ENCODE data around the gene RASGEF1B.

The RASGEF1B gene

GRCh38 chr4:81512757-81513501, 41.2 kb upstream of the RASGEF1B start:
- no peaks in the 10 kb centered on the region for H3K27me3 ChIP-seq (replicated peaks)
- no peak overlapping the region for H3K27ac ChIP-seq
- TF ChIP-seq CTCF (IDR thresholded peaks at IDR 0.05; ENCODE audit: low read depth, low read length, missing control alignments), result no peak
- in situ Hi-C loops (cut with HindIII; ENCODE audit: low pct_ligation_motif_present, low sequenced_read_pairs), result no loop called here
- H3K36me3 ChIP-seq (replicated peaks), result no peaks in the 10 kb centered on the region
- H3K4me3 ChIP-seq (ENCODE audit: low read depth, low read length), result no peak overlapping the region
- DNase-seq, result no peak

GRCh38 chr4:81512001-81512756, 40.5 kb upstream of the RASGEF1B start:
- Histone ChIP-seq H3K27me3 (replicated peaks) (no peaks in the 10 kb centered on the region), H3K27ac (no peak overlapping the region), H3K36me3 (replicated peaks) (no peaks in the 10 kb centered on the region), H3K4me3 (ENCODE audit: low read depth, low read length) (no peak overlapping the region)
- in situ Hi-C loops (cut with HindIII; ENCODE audit: low pct_ligation_motif_present, low sequenced_read_pairs), result no loop called here
- no peak for TF ChIP-seq CTCF (IDR thresholded peaks at IDR 0.05; ENCODE audit: low read depth, low read length, missing control alignments)
- DNase-seq, result no peak

- in situ Hi-C loops (cut with HindIII; ENCODE audit: low pct_ligation_motif_present, low sequenced_read_pairs), result no loop called here
- TF ChIP-seq CTCF (IDR thresholded peaks at IDR 0.05; ENCODE audit: low read depth, low read length, missing control alignments), result no peak
- Histone ChIP-seq H3K36me3 (replicated peaks) (no peaks in the 10 kb centered on the region), H3K4me3 (ENCODE audit: low read depth, low read length) (no peak overlapping the region), H3K27me3 (replicated peaks) (no peaks in the 10 kb centered on the region), H3K27ac (no peak overlapping the region)
- no peak for DNase-seq
Observed at GRCh38 chr4:81510643-81511178, 39.0 kb upstream of the RASGEF1B start.

- TF ChIP-seq CTCF (IDR thresholded peaks at IDR 0.05; ENCODE audit: low read depth, low read length, missing control alignments), result no peak
- Histone ChIP-seq H3K27ac (no peak overlapping the region), H3K4me3 (ENCODE audit: low read depth, low read length) (no peak overlapping the region), H3K27me3 (replicated peaks) (no peaks in the 10 kb centered on the region), H3K36me3 (replicated peaks) (no peaks in the 10 kb centered on the region)
- no peak for DNase-seq
- in situ Hi-C loops (cut with HindIII; ENCODE audit: low pct_ligation_motif_present, low sequenced_read_pairs), result no loop called here
Observed at GRCh38 chr4:81509822-81510221, 38.1 kb upstream of the RASGEF1B start.

- Histone ChIP-seq H3K4me3 (ENCODE audit: low read depth, low read length) (no peak overlapping the region), H3K27ac (no peak overlapping the region), H3K36me3 (replicated peaks) (no peaks in the 10 kb centered on the region), H3K27me3 (replicated peaks) (no peaks in the 10 kb centered on the region)
- in situ Hi-C loops (cut with HindIII; ENCODE audit: low pct_ligation_motif_present, low sequenced_read_pairs), result no loop called here
- no peak for TF ChIP-seq CTCF (IDR thresholded peaks at IDR 0.05; ENCODE audit: low read depth, low read length, missing control alignments)
- DNase-seq, result no peak
Observed at GRCh38 chr4:81509191-81509590, 37.5 kb upstream of the RASGEF1B start.

Data from brain microvascular endothelial cell (primary cell).